B cell (primary cell): ENCODE measurements around the gene PDLIM4. TPM values are rescaled to one million over a fixed set of nuclear protein-coding genes. Genes with fewer than 3 reads are reported as not detected.

Source experiments
- ATAC-seq: fragments of 200-7000 bp; cut with Tn5 transposase; one replicate; pipeline ENCODE4 v1.10.0; 2021; ENCODE audit warnings: low read depth, mild to moderate bottlenecking, moderate number of reproducible peaks, moderate library complexity
- CTCF ChIA-PET: fragments of 350-600 bp; sonication (Branson Sonifier 250); formaldehyde crosslinking; loops from one replicate; lab custom pipeline; 2021; ENCODE audit warnings: antibody characterized with exemption, inconsistent platforms; lab: Charles Lee
- POLR2A ChIA-PET: fragments of 350-600 bp; sonication (Branson Sonifier 250); formaldehyde crosslinking; loops from one replicate; lab custom pipeline; 2021; ENCODE audit warnings: antibody characterized with exemption; lab: Charles Lee
- DNase-seq: peaks from one replicate; pipeline ENCODE4 v3.0.0; 2013
- H2AFZ ChIP-seq: 2 replicates; pipeline ENCODE4 v1.6.1; 2012; ENCODE audit warnings: mild to moderate bottlenecking, low read depth, low read length; ENCODE audit not compliant: insufficient read depth, poor library complexity, severe bottlenecking
- H3K27ac ChIP-seq, 2 donors: 1 replicate in 1 of 2; 2 replicates in 1 of 2; pipeline ENCODE4 v1.5.1; 2012 to 2013; ENCODE audit warnings: low read length in 2 of 2, mild to moderate bottlenecking in 2 of 2, moderate library complexity in 1 of 2
- H3K27me3 ChIP-seq, 4 experiments: fragments of 200-600 bp in 1 of 4; sonication (generic) in 1 of 4; replicated peaks in 1 of 4; 1 replicate in 2 of 4; 2 replicates in 2 of 4; pipeline versions ENCODE4 v1.6.1 to v1.7.0; 2013 to 2016; ENCODE audit warnings: low read length in 3 of 4, mild to moderate bottlenecking in 2 of 4, mixed read lengths in 1 of 4, moderate library complexity in 1 of 4; ENCODE audit not compliant: insufficient read depth in 4 of 4, control insufficient read depth in 3 of 4; ENCODE audit errors: control extremely low read depth in 1 of 4
- H3K36me3 ChIP-seq, 2 experiments: replicated peaks in 1 of 2; 1 replicate in 1 of 2; 2 replicates in 1 of 2; pipeline versions ENCODE4 v1.6.1 to v1.7.1; 2013; ENCODE audit warnings: low read length in 1 of 2; ENCODE audit not compliant: insufficient read depth in 2 of 2, control insufficient read depth in 1 of 2; ENCODE audit errors: control extremely low read depth in 1 of 2, extremely low read depth in 1 of 2
- H3K4me1 ChIP-seq, 2 donors: fragments of 200-600 bp in 1 of 2; sonication (generic) in 1 of 2; 1 replicate in 1 of 2; 2 replicates in 1 of 2; pipeline versions ENCODE4 v1.5.1 to v1.6.1; 2013 to 2017; ENCODE audit warnings: low read length in 2 of 2; ENCODE audit not compliant: control insufficient read depth in 2 of 2, insufficient read depth in 2 of 2
- H3K4me2 ChIP-seq: replicated peaks from 2 replicates; pipeline ENCODE3; 2012; ENCODE audit warnings: mild to moderate bottlenecking, low read depth, low read length; ENCODE audit not compliant: poor library complexity, severe bottlenecking
- H3K4me3 ChIP-seq, 5 experiments: fragments of 200-600 bp in 1 of 5; sonication (generic) in 1 of 5; 1 replicate in 3 of 5; 2 replicates in 2 of 5; pipeline versions ENCODE4 v1.5.1 to v1.7.0; 2011 to 2016; ENCODE audit warnings: low read length in 4 of 5, mild to moderate bottlenecking in 4 of 5, low read depth in 2 of 5, control low read depth in 1 of 5, moderate library complexity in 1 of 5; ENCODE audit not compliant: insufficient read depth in 1 of 5; ENCODE audit errors: control extremely low read depth in 1 of 5, extremely low read depth in 1 of 5
- H3K79me2 ChIP-seq: fragments of 200-600 bp; sonication (generic); one replicate; pipeline ENCODE4 v1.6.0; 2016; ENCODE audit warnings: low read length; ENCODE audit not compliant: control insufficient read depth, insufficient read depth
- H3K9ac ChIP-seq: fragments of 200-600 bp; sonication (generic); 2 replicates; pipeline ENCODE4 v1.6.1; 2017; ENCODE audit warnings: mild to moderate bottlenecking, low read length, moderate library complexity
- H3K9me3 ChIP-seq, 3 donors: one replicate each; pipeline versions ENCODE4 v1.6.1 to v1.7.1; 2013; ENCODE audit warnings: low read length in 2 of 3; ENCODE audit not compliant: control insufficient read depth in 2 of 3, insufficient read depth in 1 of 3; ENCODE audit errors: control extremely low read depth in 1 of 3
- H4K20me1 ChIP-seq: 2 replicates; pipeline ENCODE4 v1.6.0; 2012; ENCODE audit warnings: mild to moderate bottlenecking, low read length; ENCODE audit not compliant: insufficient read depth, control insufficient read depth, poor library complexity, severe bottlenecking
- H3K27ac Mint-ChIP-seq: one replicate; pipeline ENCODE4 v1.8.0; 2021; ENCODE audit warnings: mixed read lengths
- H3K27me3 Mint-ChIP-seq: one replicate; pipeline ENCODE4 v1.8.0; 2021; ENCODE audit warnings: mixed read lengths
- H3K4me1 Mint-ChIP-seq: one replicate; pipeline ENCODE4 v1.8.0; 2021; ENCODE audit warnings: mixed read lengths
- H3K4me3 Mint-ChIP-seq: one replicate; pipeline ENCODE4 v1.8.0; 2021; ENCODE audit warnings: mixed read lengths
- H3K9me3 Mint-ChIP-seq: one replicate; pipeline ENCODE4 v1.8.0; 2022; ENCODE audit warnings: mixed read lengths; ENCODE audit not compliant: insufficient read depth
- EZH2 ChIP-seq: IDR thresholded peaks from 2 replicates; pipeline ENCODE4 v1.6.1; 2012; ENCODE audit warnings: borderline replicate concordance, low read depth, mild to moderate bottlenecking, moderate library complexity, low read length; ENCODE audit not compliant: insufficient read depth, poor library complexity, severe bottlenecking
- WGBS: methylation state at CpG from one replicate; pipeline ENCODE4 v1.1.5; 2013; ENCODE audit warnings: missing lambda C conversion rate; ENCODE audit not compliant: insufficient coverage; 5-methylcytosine and 5-hydroxymethylcytosine counted together
- intact Hi-C: fragments of 100-400 bp; cut with micrococcal nuclease; formaldehyde crosslinking; loops from one replicate; pipeline ENCODE4 v1.10.0; 2022
- polyA plus RNA-seq: library from polyadenylated mRNA; depleted of rRNA; stranded (reverse); fragments of >200 nt; gene quantifications from 2 replicates; pipeline ENCODE4 v1.2.3, GENCODE V29; 2012
- total RNA-seq, 2 donors: library from RNA; stranded (reverse); fragments of 120-200 nt in 1 of 2; gene quantifications; 1 replicate in 1 of 2; 2 replicates in 1 of 2; pipeline versions ENCODE4 v1.2.3 to v1.2.4, GENCODE V29; 2013 to 2022
- TF ChIP-seq, protein P1 (sequence below): fragments of 200-600 bp; IDR thresholded peaks from one replicate; pipeline ENCODE4 v1.8.0; 2022; ENCODE audit warnings: antibody characterized with exemption, mild to moderate bottlenecking

The PDLIM4 gene
- total and polyA plus RNA-seq, 2 donors (not counting 1 experiment from before 2014, with no cell fraction given), result not detected

DNA sequence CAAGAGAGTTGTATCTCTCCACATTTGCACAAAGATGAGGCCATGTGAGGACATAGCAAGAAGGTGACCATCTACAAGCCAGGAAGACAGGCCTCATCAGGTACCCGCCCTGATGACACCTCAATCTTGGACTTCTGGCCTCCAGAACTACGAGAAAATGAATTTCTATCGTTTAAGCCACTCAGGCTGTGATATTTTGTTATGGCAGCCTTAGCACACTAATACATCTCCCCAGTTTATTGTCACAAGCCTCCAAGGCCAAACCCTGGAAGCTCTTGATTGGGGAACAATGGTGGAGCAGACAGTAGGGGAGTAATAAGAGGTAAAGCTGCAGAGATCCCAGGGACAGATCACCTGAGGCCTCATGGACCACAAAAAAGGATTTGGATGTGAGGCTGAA is 22.2 kb upstream of the PDLIM4 start:
- ChIA-PET POLR2A (no interaction called here), CTCF (interaction anchor here (1.1 to 1.4 kb wide), 2 partner anchors 9 to 10 kb away, joined by 3 to 4 read pairs; no protein-coding TSS in a partner anchor)
- 100% methylated on average over 3 of the region's 3 CpGs for WGBS
- Histone ChIP-seq H3K36me3 (no peaks in the 10 kb centered on the region), H3K4me1 (peaks cover 0 to 4% of the 10 kb centered on the region in 2 donors), H3K4me2 (no peak overlapping the region), H3K79me2 (no peaks in the 10 kb centered on the region), H3K9ac (no peak overlapping the region), H3K9me3 (no peaks in the 10 kb centered on the region), H3K27me3 (no peaks in the 10 kb centered on the region), H2AFZ (no peak overlapping the region), H3K4me3 (no peak overlapping the region), H4K20me1 (no peaks in the 10 kb centered on the region), H3K27ac (no peak overlapping the region)
- ATAC-seq (no peak), DNase-seq (no peak)
- Mint-ChIP-seq H3K27ac (no peak overlapping the region), H3K27me3 (no peaks in the 10 kb centered on the region), H3K4me3 (no peak overlapping the region), H3K9me3 (no peaks in the 10 kb centered on the region), H3K4me1 (peaks cover 9% of the 10 kb centered on the region)
- intact Hi-C loops, result loop anchor here (5.0 kb wide), 1 partner anchor 168 kb away; no protein-coding TSS in a partner anchor
- TF ChIP-seq, protein P1, sequence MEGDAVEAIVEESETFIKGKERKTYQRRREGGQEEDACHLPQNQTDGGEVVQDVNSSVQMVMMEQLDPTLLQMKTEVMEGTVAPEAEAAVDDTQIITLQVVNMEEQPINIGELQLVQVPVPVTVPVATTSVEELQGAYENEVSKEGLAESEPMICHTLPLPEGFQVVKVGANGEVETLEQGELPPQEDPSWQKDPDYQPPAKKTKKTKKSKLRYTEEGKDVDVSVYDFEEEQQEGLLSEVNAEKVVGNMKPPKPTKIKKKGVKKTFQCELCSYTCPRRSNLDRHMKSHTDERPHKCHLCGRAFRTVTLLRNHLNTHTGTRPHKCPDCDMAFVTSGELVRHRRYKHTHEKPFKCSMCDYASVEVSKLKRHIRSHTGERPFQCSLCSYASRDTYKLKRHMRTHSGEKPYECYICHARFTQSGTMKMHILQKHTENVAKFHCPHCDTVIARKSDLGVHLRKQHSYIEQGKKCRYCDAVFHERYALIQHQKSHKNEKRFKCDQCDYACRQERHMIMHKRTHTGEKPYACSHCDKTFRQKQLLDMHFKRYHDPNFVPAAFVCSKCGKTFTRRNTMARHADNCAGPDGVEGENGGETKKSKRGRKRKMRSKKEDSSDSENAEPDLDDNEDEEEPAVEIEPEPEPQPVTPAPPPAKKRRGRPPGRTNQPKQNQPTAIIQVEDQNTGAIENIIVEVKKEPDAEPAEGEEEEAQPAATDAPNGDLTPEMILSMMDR, result no peak

- Histone ChIP-seq H3K4me3 (no peak overlapping the region), H2AFZ (no peak overlapping the region), H3K9me3 (no peaks in the 10 kb centered on the region), H3K4me1 (no peaks in the 10 kb centered on the region), H3K79me2 (no peaks in the 10 kb centered on the region), H3K27me3 (no peaks in the 10 kb centered on the region), H3K9ac (no peak overlapping the region), H4K20me1 (no peaks in the 10 kb centered on the region), H3K27ac (no peak overlapping the region), H3K36me3 (no peaks in the 10 kb centered on the region), H3K4me2 (no peak overlapping the region)
- H3K4me1 Mint-ChIP-seq, result no peaks in the 10 kb centered on the region
- no peak overlapping the region for H3K27ac Mint-ChIP-seq
- no peaks in the 10 kb centered on the region for H3K27me3 Mint-ChIP-seq
- WGBS, result 100% methylated on average over 1 of the region's 1 CpG
- H3K4me3 Mint-ChIP-seq, result no peak overlapping the region
- ATAC-seq, result no peak
- H3K9me3 Mint-ChIP-seq, result no peaks in the 10 kb centered on the region
- CTCF ChIA-PET, result interaction anchor here (0.7 to 3.8 kb wide), 14 partner anchors 9 to 580 kb away, joined by 3 to 21 read pairs (median 6); partner anchors contain the start of gene P4HA2
- intact Hi-C loops, result loop anchor here (5.0 kb wide), 1 partner anchor 170 kb away; no protein-coding TSS in a partner anchor
- no peak for DNase-seq
- POLR2A ChIA-PET, result no interaction called here
- TF ChIP-seq, protein P1, result no peak
- no peak for TF ChIP-seq EZH2
Observed at GRCh38 chr5:132237141-132237540, 20.4 kb upstream of the PDLIM4 start.
